Right lobe of liver (tissue), 4 donors: ENCODE data around the gene RAD18.

Experiments used
- POLR2A ChIP-seq: fragments of 450-650 bp; IDR thresholded peaks from one replicate; pipeline ENCODE4 v1.6.1; 2017; ENCODE audit warnings: antibody characterized with exemption, mild to moderate bottlenecking
- TF ChIP-seq, protein P1 (sequence below), 4 donors: fragments of 200-600 bp in 3 of 4; fragments of 450-650 bp in 1 of 4; IDR thresholded peaks; one replicate each; pipeline versions ENCODE4 v1.5.1 to v1.8.0; 2016 to 2022; ENCODE audit warnings: antibody characterized with exemption in 4 of 4, mild to moderate bottlenecking in 2 of 4
- donor health status: DM: no; HTN: no; CAD: no.
- donor health status: DM: no; HTN: no; CAD: no.
- donor health status: DM: no; HTN: yes; CAD: no.

DNA sequence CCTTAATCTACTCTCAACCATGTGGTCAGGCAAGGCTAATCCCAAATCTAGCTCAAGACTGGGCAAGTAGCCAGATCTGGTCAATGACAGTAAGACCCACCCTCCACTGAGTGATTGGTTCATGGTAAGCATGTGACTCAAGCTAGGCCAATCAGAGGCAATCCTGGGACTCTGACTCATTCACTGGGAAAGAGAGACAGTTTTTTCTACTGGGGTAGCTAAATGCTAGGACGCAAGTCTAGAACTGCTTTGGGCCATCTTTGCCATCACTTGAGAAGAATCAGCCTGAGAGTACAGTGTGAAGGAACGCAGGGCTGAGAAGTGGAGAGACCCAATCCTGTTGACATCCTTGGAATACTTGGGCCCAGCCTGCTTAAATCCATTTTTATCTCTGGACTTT is 9.4 kb upstream of the RAD18 start:
- TF ChIP-seq, protein P1, sequence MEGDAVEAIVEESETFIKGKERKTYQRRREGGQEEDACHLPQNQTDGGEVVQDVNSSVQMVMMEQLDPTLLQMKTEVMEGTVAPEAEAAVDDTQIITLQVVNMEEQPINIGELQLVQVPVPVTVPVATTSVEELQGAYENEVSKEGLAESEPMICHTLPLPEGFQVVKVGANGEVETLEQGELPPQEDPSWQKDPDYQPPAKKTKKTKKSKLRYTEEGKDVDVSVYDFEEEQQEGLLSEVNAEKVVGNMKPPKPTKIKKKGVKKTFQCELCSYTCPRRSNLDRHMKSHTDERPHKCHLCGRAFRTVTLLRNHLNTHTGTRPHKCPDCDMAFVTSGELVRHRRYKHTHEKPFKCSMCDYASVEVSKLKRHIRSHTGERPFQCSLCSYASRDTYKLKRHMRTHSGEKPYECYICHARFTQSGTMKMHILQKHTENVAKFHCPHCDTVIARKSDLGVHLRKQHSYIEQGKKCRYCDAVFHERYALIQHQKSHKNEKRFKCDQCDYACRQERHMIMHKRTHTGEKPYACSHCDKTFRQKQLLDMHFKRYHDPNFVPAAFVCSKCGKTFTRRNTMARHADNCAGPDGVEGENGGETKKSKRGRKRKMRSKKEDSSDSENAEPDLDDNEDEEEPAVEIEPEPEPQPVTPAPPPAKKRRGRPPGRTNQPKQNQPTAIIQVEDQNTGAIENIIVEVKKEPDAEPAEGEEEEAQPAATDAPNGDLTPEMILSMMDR (IDR thresholded peaks at IDR 0.05) = no peak
- TF ChIP-seq POLR2A = no peak
